Superior temporal gyrus (tissue), 1 donor: ENCODE data around the gene RPGR.

Source experiments
- DNase-seq: peaks from one replicate; pipeline ENCODE4 v3.0.0-alpha.2; 2016; ENCODE audit errors: extremely low spot score

Gene RPGR

DNA sequence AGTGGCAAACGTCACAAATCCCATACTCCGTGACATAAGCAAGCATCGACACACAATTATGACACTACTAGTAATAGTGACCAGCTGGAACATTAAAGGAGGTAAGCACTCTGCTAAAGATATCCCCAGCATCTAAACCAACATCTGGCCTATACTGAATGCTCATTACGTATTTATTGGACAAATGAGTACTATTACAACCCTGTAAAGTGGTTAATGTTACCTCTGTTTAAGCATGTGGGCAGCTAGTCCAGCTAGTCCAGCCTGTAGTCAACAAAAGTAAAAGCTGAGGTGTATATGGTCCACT lies 419 bp upstream of the RPGR start:
- DNase-seq = no peak

DNA sequence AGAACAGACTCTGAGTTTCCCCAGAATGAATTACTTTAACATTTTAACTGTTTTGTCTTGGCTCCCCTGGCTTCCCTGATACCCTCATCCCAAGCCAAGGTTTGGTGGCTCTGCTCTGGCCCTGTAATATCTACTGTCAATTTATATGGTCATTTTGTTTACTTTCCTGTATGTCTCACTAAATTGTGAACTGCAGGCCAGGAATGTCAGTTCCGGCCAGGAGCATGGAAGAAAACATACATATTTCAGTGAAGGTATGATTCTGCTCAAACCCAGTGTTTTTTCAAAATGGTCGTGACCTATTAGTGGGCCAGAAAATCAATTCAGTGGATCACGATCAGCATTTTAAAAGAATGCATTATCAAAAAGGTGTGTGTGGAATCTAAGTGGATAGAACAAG lies 1.2 kb downstream of the RPGR start:
- no peak for DNase-seq

DNA sequence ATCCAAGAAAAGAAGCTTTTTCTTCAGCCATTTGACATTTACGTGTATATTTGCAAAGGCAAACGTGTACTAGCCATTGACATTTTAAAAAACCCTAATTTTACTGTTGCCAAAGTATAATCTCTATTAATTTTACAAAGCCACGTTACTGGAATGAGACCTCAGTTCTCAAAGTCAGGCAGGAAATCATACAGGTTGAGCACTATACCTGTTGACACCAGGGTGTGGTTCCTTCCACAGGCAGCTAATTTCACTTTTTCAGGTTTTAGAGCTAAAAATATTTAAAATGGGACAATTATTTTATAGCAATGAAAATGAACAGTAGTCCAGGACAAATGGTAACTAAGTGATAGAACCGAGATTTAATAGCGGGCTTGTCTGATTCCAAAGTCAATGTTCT lies 6.5 kb downstream of the RPGR start:
- DNase-seq = no peak

DNA sequence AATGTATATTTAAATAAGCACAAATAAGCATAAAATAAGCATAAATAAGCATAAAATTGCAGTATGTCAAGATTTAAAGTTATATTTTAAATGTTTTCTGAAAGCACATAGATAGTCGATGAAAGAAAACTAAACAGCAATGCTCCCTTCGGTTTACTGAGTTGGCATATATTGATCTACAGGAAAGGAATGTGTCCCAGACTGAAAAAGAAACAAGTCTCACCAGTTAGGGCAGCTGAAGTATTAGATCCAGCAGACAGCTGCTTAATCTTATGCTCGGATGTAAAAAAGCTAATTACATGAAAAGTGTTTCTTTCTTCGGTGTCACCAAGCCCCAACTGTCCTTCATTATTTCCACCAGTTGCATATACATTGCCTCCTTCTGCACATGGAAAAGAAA lies 8.7 kb downstream of the RPGR start:
- DNase-seq = no peak

DNA sequence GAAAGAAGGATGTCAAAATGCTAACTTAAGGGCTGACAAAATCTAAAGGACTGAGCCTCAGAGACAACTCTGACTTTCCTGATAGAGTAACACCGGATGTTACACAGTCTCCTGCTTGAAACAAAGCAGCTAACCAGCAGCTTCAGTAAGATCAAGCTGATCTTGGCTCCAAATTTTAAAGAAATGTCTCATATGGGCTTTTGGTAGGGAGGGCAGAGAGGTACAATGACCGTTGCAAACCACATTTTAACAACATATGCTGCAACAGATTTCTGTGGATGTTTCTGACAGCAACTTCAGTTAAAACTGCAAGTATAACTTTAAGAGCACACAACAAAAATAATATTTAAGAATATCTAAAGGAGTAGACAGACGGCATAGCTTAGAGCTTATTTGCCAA lies 9.1 kb downstream of the RPGR start:
- DNase-seq = no peak

DNA sequence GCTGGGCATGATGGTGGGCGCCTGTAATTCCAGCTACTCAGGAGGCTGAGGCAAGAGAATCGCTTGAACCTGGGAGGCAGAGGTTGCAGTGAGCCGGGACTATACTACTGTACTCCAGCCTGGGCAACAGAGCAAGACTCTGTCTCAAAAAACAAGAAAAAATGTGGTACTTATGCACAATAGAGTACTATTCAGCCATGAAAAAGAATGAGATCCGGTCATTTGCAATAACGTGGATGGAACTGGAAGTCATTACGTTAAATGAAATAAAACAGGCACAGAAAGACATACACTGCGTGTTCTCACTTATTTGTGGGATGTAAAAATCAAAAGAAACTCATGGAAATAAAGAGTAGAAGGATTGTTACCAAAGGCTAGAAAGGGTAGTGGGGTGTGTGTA lies 12.1 kb downstream of the RPGR start:
- no peak for DNase-seq

DNA sequence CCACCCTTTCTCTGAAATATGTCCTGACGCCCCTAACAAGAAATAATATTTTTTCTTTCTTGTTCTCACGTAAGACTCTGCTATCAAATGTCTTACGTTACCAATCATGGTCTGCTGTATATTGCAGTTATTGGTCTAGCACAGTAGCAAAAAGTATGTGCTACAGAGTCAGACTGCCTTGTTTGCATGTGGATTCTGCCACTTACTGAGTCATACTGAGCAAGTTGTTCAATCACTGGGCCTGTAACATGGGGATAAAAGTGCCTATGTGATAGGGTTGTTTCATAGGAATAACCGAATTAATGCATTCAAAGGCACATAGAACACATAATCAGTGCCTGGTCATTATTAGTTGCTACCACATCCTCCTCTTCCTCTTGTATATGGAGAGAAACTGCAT lies 14.1 kb downstream of the RPGR start:
- DNase-seq = no peak

DNA sequence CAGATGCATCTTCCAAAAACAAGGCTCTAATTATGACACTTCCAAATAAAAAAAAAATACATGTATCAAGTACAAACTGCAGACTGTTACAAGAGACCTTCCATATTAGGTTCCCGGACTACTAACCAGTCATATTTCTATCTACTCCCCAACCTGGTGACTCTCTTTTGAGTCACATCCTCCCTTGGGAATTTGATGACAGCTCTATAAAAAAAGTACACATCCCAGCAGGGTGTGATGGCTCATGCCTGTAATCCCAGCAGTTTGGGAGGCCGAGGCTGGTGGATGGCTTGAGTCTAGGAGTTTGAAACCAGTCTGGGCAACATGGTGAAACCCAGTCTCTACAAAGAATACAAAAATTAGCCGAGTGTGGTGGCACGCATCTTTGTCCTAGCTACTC lies 14.9 kb downstream of the RPGR start:
- DNase-seq = no peak

DNA sequence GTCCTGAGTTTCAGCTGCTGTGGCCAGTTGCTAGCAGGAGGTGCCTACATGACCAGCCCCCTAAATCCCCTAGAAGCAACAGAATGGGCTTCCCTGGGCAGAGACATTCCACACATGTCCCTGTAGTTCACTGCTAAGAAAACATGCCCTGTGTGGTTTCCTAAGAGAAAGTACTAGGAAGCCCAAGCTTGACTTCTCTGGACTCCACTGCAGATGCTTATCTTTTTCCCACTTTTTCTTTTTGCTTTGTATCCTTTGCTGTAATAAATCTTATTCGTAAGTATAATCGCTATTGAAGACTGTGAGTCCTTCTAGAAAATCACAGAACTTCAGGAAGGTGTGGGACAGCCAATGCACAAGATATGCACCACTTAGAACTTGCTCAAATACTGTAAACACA lies 15.6 kb downstream of the RPGR start:
- DNase-seq = no peak

DNA sequence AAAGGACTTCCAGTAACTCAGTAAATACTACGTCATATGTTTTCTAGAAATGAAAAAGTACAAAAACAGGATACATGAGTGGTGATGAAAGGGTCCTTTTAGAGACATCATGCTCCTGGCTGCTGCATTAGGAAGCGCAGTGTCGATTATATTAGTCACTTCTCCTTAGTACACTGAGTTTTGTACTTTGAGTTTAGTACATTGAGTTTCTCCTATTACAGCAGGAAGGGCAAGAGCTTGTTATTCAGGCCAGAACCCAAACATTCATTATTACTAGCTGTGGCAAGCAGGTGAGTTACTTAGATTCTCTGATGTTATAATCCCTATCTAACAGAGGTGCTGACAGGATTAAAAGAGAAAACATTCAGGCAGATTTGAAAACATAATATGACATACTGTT lies 21.3 kb downstream of the RPGR start:
- DNase-seq = no peak

DNA sequence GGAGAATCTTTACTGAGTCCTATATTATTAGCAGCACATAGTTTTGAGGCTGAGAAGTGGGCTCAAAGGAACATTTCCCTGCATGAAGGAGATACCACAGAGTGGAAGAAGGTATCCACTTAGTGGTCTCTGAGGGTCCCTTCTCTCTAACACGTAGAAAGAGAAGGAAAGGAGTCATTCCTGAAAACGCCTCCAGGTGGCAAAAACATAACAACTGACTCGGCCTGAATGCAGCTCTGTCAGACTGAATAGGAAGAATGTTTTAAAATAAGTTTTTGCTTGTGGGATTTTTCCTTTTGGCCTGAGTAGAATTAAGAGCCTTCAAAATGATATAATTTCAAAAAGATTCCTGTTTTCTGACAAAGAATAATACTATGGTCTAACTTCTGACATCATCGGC lies 23.3 kb downstream of the RPGR start:
- DNase-seq = no peak

DNA sequence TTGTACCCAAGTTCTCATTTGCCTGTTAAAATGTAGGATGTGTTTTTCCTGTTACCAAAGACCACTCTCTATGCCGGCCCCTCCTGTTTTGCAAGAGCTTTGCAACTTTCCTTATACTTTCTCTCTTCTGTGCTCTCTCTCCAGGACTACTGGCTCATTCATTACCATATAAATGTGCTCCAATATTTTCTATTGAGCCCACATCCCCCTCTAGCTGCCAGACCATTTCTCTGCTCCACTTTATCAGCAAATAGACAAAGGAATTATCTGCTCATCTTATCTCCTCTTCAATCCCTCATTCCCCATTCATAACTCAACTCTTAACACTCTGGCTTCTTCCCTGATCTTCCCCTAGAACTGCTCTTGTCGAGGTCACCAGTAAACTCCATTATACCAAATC lies 33.6 kb downstream of the RPGR start:
- DNase-seq = no peak

DNA sequence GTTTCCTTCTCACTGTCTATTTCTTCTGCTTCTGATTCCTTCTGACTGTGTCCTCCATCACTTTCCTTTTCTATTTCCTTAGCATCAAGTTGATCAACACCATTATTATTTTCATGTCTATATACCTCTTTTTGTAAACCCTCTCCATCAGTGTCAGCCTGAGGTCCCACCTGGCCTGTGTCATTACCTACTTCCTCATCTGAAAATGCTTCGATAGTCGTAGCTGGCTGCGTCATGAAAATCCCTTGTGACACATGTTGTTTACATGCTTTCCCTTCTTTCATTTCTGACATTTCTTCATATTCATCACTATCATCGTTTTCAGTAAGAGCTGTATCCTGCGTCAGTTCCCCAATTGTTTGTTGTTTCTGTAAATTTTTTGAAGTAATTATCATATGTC lies 39.6 kb downstream of the RPGR start:
- no peak for DNase-seq

DNA sequence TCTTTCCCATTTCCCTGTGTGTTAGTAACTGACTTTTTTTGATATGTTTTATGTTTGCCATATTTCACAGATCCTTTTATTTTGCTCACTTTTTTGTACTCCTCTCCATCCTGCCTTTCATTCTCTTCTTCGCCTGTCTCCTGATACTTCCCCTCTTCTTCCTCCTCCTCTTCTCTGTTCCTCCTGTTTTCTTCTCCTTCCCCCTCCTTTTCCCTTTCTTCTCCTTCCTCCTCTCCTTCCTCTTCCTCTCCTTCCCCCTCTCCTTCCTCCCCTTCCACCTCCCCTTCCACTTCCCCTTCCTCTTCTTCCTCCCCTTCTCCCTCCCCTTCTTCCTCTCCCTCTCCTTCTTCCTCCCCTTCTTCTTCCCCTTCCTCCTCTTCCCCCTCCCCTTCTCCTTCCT lies 41.7 kb downstream of the RPGR start:
- DNase-seq = no peak

DNA sequence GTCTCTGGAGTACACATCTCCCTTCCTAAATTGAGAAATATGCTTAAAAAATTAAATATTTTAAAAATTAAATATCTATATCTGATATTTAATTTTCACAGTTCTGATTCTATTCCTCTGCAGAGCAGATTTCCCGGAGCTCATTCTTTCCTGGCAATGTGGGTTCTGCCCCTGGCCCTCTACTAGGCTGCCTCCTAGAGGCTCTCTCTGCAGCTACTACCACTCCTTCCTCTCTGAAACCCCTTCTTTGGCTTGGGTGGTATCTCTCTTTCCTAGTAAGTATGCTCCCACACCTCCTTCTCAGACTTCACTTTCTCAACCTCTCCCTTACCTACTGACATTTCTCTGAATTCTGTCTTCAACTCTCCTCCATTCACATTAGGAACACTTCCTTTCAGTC lies 45.3 kb downstream of the RPGR start:
- no peak for DNase-seq

DNA sequence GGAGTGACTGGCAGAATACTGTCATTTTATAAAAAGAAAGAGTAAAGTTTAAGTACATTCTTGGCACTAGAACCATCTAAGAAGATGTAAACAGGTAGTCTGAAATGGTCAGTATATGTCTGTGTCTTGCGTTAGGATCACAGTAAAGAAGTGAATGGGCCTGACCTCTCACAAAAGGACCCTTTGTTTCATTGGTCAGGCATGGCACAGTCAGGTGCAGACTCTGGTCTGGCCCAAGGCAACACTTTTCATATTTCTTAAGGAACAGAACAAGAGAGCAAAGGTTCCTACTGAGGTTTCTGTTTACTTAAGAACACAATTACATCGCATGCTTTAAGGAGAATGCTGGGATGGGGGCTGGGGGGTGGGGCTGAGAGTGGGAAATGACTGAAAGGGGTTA lies 48.1 kb downstream of the RPGR start:
- DNase-seq = no peak

DNA sequence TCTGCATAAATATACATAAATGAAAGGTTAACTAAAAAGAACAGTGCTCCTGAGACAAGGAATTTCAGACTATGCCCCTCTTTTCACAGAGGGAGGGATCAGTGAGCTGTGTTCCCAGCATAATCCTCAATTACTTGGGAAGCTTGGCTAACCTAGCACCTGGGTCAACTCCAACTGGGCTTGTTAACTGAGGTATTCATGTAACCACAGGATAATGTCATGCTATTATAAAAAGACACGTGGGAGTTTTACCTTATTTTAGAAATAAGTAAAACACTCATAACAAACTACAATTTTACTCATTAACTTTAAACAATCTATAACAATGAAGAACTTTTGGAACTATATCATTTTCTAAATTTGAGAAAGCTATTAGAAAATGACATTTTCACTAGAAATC lies 48.6 kb downstream of the RPGR start:
- no peak for DNase-seq

DNA sequence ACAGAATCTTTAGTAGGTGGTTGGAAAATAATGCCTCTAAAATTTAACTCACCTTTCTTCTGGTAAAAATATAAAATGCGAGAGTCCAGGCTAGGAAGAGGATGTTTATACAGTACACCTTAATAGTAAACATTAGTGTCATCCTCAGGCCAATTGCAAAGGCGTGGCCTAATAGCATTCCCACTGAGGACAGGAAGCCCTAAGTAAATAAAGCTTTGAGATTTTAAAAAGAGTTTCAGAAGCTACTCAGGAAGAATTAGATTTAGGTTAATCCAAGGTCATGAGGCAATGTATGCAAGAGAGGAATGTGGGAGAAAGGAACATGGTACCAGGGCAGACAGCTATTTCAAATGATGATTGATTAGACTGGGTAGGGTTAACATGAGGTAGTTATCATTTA lies 49.5 kb downstream of the RPGR start:
- DNase-seq = no peak

DNA sequence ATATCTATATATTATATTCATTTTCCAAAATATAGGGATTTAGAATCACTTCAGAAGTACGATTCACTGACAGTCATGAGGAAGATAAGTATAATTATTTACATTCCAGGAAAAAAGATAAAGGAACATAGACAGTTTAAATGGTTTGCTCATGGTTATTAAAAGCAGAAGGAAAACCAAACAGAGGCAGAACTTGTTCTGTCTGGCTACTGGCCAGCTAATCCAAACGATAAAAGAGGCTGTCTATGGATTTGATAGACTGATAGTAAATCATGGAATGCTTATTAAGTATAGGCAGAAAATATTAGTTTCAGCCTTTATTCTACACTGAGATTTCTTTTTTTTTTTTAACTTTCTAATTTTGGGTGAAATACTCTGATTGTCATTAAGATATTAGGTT lies 50.2 kb downstream of the RPGR start:
- DNase-seq = no peak

DNA sequence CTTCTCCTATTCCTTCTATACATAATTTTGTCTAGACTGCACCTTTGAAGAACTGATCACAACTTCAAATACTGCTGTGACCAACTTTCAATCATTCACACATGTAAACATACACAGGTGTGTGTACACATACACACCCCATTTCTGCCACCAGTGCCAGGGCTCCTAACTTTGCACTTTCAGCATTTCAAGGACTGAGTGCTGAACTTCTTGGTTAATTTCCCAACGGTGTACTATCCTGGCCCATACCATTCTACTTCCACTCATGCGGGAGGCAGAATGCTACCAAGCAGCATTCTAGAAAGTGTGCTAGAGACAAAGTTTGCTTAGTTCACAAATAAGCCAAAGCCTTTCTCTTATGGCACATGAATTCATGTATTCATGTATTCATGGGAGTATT lies 51.2 kb downstream of the RPGR start:
- no peak for DNase-seq

DNA sequence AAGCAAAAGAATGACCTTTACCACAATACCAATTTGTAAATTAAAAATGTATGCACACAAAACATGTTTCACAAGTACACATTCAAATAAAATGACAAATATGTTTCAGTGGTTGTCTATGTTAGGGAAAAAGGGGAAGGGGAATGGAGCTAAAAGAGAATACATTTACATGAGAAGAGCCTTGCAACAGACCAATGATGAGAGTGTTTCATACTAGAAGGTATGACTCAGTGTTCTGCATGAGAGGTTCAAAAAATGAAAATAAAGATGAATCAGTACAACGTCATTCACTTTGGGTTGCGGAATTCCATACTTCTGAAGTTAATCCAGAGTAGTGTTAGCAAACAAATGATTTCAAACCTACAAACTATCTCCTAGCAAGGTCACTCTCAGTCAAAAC lies 51.7 kb downstream of the RPGR start:
- DNase-seq = no peak

DNA sequence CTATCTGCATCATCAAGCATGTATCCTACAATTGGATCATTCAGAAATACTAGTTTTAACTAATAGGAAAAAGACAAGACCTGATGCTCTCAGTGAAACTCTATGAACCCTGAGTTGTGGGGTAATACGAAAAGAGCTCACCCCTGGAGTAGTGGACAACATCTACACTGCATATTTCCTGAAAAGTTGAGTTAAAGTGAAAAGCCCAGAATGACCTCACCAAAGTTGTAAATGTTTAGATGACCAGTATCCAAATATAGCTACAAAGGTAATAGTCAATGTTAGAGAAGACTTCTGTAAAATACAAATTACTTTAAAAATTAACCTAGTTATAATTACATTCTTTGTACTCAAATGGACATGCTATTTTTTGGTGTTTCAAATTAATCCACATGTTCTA lies 53.9 kb downstream of the RPGR start:
- no peak for DNase-seq

DNA sequence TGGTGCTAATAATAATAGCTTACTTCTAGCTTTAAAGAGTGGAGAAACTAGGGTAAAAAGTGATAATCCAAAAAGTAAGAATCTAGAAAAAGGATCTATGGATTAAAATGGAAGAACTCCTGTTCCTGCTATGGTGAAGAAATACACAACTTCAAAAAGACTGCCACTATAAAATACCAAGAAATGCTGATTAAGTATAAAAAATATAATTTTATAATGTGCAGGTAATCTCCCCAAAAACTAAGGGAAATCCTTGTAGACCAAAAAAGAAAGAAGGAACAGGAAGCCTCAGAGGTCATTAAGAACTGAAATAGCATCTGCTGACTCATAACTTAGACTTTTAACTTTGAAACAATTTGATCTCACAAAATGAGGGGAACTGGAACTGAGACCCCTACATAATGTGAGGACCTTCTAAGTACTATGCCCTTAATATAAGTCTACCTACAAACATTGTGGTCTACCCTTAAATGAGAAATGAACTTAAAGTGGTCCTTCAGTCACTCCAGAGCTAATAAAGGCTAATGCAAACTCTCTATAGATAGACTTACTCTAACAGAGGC lies 56.1 kb downstream of the RPGR start:
- DNase-seq = no peak

DNA sequence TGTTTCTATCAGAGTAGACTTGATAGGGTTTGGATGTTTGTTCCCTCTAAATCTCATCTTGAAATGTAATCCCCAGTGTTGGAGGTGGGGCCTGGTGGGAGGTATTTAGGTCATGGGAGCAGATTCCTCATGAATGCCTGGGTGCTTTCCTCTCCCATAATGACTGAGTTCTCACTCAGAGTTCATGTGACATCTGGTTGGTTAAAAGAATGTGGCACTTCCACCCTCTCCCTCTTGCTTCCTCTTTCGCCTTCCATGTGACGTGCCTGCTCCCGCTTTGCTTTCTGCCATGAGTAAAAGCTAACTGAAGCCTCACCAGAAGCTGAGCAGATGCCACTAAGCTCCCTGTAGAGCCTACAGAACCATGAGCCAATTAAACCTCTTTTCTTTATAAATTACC lies 59.3 kb downstream of the RPGR start:
- DNase-seq = no peak
